ENCODE data around the gene SLC1A5. TPM values are rescaled to one million over a fixed set of nuclear protein-coding genes. Genes with fewer than 3 reads are reported as not detected.

Gene SLC1A5
- total RNA-seq, 1 experiment from 2014 or later = 284 TPM

DNA sequence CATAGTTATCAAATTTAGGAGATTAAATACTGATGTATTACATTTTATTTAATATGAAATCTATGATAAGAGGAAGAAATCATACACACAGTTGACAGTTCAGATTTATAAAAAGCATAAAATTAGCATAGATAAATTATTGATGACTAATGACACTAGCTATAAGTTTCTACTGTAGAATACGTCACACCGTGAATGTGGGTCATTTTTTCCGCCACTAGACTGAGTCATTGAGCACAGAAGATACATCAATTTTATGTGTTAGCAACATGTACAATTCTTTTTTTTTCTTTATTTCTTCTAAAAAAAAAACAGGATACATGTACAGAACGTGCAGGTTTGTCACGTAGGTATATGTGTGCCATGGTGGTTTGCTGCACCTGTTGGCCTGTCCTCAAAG is 40.1 kb upstream of the SLC1A5 start (continued):
- TF ChIP-seq, protein P1, sequence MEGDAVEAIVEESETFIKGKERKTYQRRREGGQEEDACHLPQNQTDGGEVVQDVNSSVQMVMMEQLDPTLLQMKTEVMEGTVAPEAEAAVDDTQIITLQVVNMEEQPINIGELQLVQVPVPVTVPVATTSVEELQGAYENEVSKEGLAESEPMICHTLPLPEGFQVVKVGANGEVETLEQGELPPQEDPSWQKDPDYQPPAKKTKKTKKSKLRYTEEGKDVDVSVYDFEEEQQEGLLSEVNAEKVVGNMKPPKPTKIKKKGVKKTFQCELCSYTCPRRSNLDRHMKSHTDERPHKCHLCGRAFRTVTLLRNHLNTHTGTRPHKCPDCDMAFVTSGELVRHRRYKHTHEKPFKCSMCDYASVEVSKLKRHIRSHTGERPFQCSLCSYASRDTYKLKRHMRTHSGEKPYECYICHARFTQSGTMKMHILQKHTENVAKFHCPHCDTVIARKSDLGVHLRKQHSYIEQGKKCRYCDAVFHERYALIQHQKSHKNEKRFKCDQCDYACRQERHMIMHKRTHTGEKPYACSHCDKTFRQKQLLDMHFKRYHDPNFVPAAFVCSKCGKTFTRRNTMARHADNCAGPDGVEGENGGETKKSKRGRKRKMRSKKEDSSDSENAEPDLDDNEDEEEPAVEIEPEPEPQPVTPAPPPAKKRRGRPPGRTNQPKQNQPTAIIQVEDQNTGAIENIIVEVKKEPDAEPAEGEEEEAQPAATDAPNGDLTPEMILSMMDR (IDR thresholded peaks at IDR 0.05 in 2 of 3, conservative IDR thresholded peaks at IDR 0.05 in 1 of 3; ENCODE audit: borderline replicate concordance in 1 of 3, insufficient read depth in 1 of 3, low read depth in 2 of 3, low read length in 2 of 3) = no peak
- TF ChIP-seq CEBPB (IDR thresholded peaks at IDR 0.05; ENCODE audit: low read depth) (no peak), TCF7L2 (IDR thresholded peaks at IDR 0.05; ENCODE audit: borderline replicate concordance, extremely low read depth, insufficient read depth, insufficient read length) (no peak), POLR2AphosphoS5 (IDR thresholded peaks at IDR 0.05; ENCODE audit: low read depth, low read length) (no peak), EZH2 (IDR thresholded peaks at IDR 0.05) (no peak), POLR2A (IDR thresholded peaks at IDR 0.05; ENCODE audit: borderline replicate concordance, extremely low read depth, insufficient read depth, insufficient read length) (no peak), FOSL1 (IDR thresholded peaks at IDR 0.05; ENCODE audit: low read depth) (no peak), ZNF274 (IDR thresholded peaks at IDR 0.05; ENCODE audit: low read depth, low read length) (no peak), ZFX (IDR thresholded peaks at IDR 0.05) (no peak), EZH2phosphoT487 (IDR thresholded peaks at IDR 0.05; ENCODE audit: borderline replicate concordance) (no peak)
- TF ChIP-seq, protein P2, sequence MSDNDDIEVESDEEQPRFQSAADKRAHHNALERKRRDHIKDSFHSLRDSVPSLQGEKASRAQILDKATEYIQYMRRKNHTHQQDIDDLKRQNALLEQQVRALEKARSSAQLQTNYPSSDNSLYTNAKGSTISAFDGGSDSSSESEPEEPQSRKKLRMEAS (IDR thresholded peaks at IDR 0.05) = no peak

DNA sequence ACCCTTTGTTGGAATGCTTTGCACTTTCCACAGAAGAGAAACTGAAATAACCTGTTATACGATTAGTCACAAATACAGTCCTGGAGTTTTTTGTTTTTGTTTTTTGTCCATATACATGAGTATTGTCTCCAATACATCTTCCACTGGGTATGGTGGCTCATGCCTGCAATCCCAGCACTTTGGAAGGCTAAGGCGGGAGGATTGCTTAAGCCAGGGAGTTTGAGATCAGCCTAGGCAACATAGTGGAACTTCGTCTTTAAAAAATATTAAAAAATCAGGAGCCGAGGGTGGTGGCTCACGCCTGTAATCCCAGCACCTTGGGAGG is 37.3 kb upstream of the SLC1A5 start:
- POLR2A ChIA-PET = interaction anchor here (2.1 kb wide), 1 partner anchor 37 kb away, joined by 7 read pairs; the partner anchor contains the start of gene SLC1A5

More for the DNA sequence above, 37.3 kb upstream of the SLC1A5 start:
- no peaks in the 10 kb centered on the region for H4K20me1 ChIP-seq (ENCODE audit: insufficient read depth)
- H3K4me3 ChIP-seq (replicated peaks in 1 of 2; ENCODE audit: low read depth in 1 of 2, low read length in 2 of 2) = no peak overlapping the region
- ATAC-seq = no peak
- H3K4me1 ChIP-seq (ENCODE audit: control insufficient read depth in 1 of 2, insufficient read depth in 2 of 2, low read length in 2 of 2) = peaks cover 29 to 33% of the 10 kb centered on the region in 2 experiments
- no peak overlapping the region for H3K4me2 ChIP-seq (ENCODE audit: low read length)
- ChIA-PET RAD21 (ENCODE audit: low non-redundant PET in 1 of 2, low total read pairs in 2 of 2, uncharacterized antibody in 2 of 2, unreplicated experiment in 2 of 2) (no interaction called here), CTCF (no interaction called here)
- DNase-seq (ENCODE audit: low read depth, low spot score) = no peak
- no peaks in the 10 kb centered on the region for H3K9me3 ChIP-seq (ENCODE audit: control insufficient read depth in 1 of 2, insufficient read depth in 1 of 2, low read depth in 1 of 2, low read length in 2 of 2)
- no peaks in the 10 kb centered on the region for H3K9me2 ChIP-seq (ENCODE audit: insufficient read depth)
- H3K79me2 ChIP-seq (ENCODE audit: insufficient read depth, low read length) = no peaks in the 10 kb centered on the region
- no peaks in the 10 kb centered on the region for H3K27me3 ChIP-seq (ENCODE audit: insufficient read depth, low read length)
- no peak overlapping the region for H3K9ac ChIP-seq (ENCODE audit: low read length)
- BruUV-seq (replicated peaks) = no TSS peak
- intact Hi-C loops (cut with micrococcal nuclease) = no loop called here
- no peak overlapping the region for H2AFZ ChIP-seq (ENCODE audit: low read depth, low read length, poor library complexity, severe bottlenecking)
- H3K27ac ChIP-seq (ENCODE audit: low read depth, low read length) = no peak overlapping the region
- H3K36me3 ChIP-seq (ENCODE audit: control insufficient read depth in 1 of 2, insufficient read depth in 2 of 2, low read length in 2 of 2) = no peaks in the 10 kb centered on the region
- TF ChIP-seq, protein P2 (IDR thresholded peaks at IDR 0.05) = no peak
- TF ChIP-seq SIN3A (IDR thresholded peaks at IDR 0.05; ENCODE audit: low read depth) = no peak
- TF ChIP-seq ZFX (IDR thresholded peaks at IDR 0.05) = no peak
- no peak for TF ChIP-seq ELF1 (IDR thresholded peaks at IDR 0.05; ENCODE audit: borderline replicate concordance, low read depth)
- TF ChIP-seq RAD21 (IDR thresholded peaks at IDR 0.05; ENCODE audit: low read depth) = no peak
- no peak for TF ChIP-seq CEBPB (IDR thresholded peaks at IDR 0.05; ENCODE audit: low read depth)
- TF ChIP-seq, protein P3, sequence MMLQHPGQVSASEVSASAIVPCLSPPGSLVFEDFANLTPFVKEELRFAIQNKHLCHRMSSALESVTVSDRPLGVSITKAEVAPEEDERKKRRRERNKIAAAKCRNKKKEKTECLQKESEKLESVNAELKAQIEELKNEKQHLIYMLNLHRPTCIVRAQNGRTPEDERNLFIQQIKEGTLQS (IDR thresholded peaks at IDR 0.05) = no peak
- no peak for TF ChIP-seq FOSL1 (IDR thresholded peaks at IDR 0.05; ENCODE audit: low read depth)
- TF ChIP-seq YY1 (IDR thresholded peaks at IDR 0.05; ENCODE audit: extremely low read depth, insufficient replicate concordance, low read depth, low read length) = no peak
- TF ChIP-seq TCF7L2 (IDR thresholded peaks at IDR 0.05; ENCODE audit: borderline replicate concordance, extremely low read depth, insufficient read depth, insufficient read length) = no peak
- TF ChIP-seq, protein P4, sequence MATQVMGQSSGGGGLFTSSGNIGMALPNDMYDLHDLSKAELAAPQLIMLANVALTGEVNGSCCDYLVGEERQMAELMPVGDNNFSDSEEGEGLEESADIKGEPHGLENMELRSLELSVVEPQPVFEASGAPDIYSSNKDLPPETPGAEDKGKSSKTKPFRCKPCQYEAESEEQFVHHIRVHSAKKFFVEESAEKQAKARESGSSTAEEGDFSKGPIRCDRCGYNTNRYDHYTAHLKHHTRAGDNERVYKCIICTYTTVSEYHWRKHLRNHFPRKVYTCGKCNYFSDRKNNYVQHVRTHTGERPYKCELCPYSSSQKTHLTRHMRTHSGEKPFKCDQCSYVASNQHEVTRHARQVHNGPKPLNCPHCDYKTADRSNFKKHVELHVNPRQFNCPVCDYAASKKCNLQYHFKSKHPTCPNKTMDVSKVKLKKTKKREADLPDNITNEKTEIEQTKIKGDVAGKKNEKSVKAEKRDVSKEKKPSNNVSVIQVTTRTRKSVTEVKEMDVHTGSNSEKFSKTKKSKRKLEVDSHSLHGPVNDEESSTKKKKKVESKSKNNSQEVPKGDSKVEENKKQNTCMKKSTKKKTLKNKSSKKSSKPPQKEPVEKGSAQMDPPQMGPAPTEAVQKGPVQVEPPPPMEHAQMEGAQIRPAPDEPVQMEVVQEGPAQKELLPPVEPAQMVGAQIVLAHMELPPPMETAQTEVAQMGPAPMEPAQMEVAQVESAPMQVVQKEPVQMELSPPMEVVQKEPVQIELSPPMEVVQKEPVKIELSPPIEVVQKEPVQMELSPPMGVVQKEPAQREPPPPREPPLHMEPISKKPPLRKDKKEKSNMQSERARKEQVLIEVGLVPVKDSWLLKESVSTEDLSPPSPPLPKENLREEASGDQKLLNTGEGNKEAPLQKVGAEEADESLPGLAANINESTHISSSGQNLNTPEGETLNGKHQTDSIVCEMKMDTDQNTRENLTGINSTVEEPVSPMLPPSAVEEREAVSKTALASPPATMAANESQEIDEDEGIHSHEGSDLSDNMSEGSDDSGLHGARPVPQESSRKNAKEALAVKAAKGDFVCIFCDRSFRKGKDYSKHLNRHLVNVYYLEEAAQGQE (IDR thresholded peaks at IDR 0.05; ENCODE audit: low read depth) = no peak
- TF ChIP-seq SRF (IDR thresholded peaks at IDR 0.05; ENCODE audit: low read depth) = no peak
- TF ChIP-seq EGR1 (IDR thresholded peaks at IDR 0.05; ENCODE audit: low read depth) = no peak
- TF ChIP-seq SP1 (IDR thresholded peaks at IDR 0.05; ENCODE audit: low read depth) = no peak

Measured in HCT116 (cell line).